Measurements from ENCODE around the gene B4GALNT2. TPM values are rescaled to one million over a fixed set of nuclear protein-coding genes. Genes with fewer than 3 reads are reported as not detected.
A peak's percentile ranks its signal among the peaks of the same experiment; 100 is the strongest.

The B4GALNT2 gene
- total RNA-seq, 1 donor from 2014 or later: not detected

- Mint-ChIP-seq H3K36me3 (ENCODE audit: low read depth) (peaks cover 40% of the 10 kb centered on the region), H3K4me3 (ENCODE audit: low read depth) (peak overlapping the region; percentile 64), H3K9me3 (no peaks in the 10 kb centered on the region), H3K4me1 (ENCODE audit: low read depth) (peaks cover 32% of the 10 kb centered on the region), H3K27ac (no peak overlapping the region), H3K27me3 (ENCODE audit: low read depth) (peaks cover 23% of the 10 kb centered on the region)
- intact Hi-C loops (cut with micrococcal nuclease): no loop called here
- peak; percentile 52 for DNase-seq (ENCODE audit: low spot score)
These were observed 91.1 kb downstream of the B4GALNT2 start for GRCh38 chr17:49223517-49224197.

GRCh38 chr17:49224198-49224996, 91.8 kb downstream of the B4GALNT2 start:
- H3K27ac Mint-ChIP-seq: no peak overlapping the region
- H3K4me3 Mint-ChIP-seq (ENCODE audit: low read depth): peak overlapping the region; percentile 33
- H3K9me3 Mint-ChIP-seq: no peaks in the 10 kb centered on the region

GRCh38 chr17:49224997-49225337, 92.4 kb downstream of the B4GALNT2 start:
- DNase-seq (ENCODE audit: low spot score): no peak
- Mint-ChIP-seq H3K4me1 (ENCODE audit: low read depth) (peaks cover 25% of the 10 kb centered on the region), H3K27ac (no peak overlapping the region)

More at GRCh38 chr17:49224198-49224996, 91.8 kb downstream of the B4GALNT2 start:
- peaks cover 25% of the 10 kb centered on the region for H3K4me1 Mint-ChIP-seq (ENCODE audit: low read depth)
- H3K27me3 Mint-ChIP-seq (ENCODE audit: low read depth): peaks cover 28% of the 10 kb centered on the region
- H3K36me3 Mint-ChIP-seq (ENCODE audit: low read depth): peaks cover 32% of the 10 kb centered on the region
- peak; percentile 49 for DNase-seq (ENCODE audit: low spot score)
- intact Hi-C loops (cut with micrococcal nuclease): no loop called here

GRCh38 chr17:49225554-49226236, 93.1 kb downstream of the B4GALNT2 start:
- Mint-ChIP-seq H3K9me3 (no peaks in the 10 kb centered on the region), H3K36me3 (ENCODE audit: low read depth) (peaks cover 22% of the 10 kb centered on the region), H3K27ac (no peak overlapping the region), H3K4me3 (ENCODE audit: low read depth) (no peak overlapping the region), H3K27me3 (ENCODE audit: low read depth) (peaks cover 33% of the 10 kb centered on the region), H3K4me1 (ENCODE audit: low read depth) (peaks cover 22% of the 10 kb centered on the region)
- intact Hi-C loops (cut with micrococcal nuclease): no loop called here
- DNase-seq (ENCODE audit: low spot score): no peak

More at GRCh38 chr17:49224997-49225337, 92.4 kb downstream of the B4GALNT2 start:
- intact Hi-C loops (cut with micrococcal nuclease): no loop called here
- H3K27me3 Mint-ChIP-seq (ENCODE audit: low read depth): peaks cover 33% of the 10 kb centered on the region
- peak overlapping the region; percentile 17 for H3K4me3 Mint-ChIP-seq (ENCODE audit: low read depth)
- H3K36me3 Mint-ChIP-seq (ENCODE audit: low read depth): peaks cover 27% of the 10 kb centered on the region
- no peaks in the 10 kb centered on the region for H3K9me3 Mint-ChIP-seq

Other genes with a start within 250 kb of the B4GALNT2 start
- 153 and 156 TPM in 2 replicates for gene ATP5MC1, start 240.0 kb upstream of the B4GALNT2 start, total RNA-seq
- gene UBE2Z, start 224.4 kb upstream of the B4GALNT2 start, total RNA-seq: 81.3 and 85.2 TPM in 2 replicates
- 145 and 152 TPM in 2 replicates for gene SNF8, start 187.9 kb upstream of the B4GALNT2 start, total RNA-seq
- not detected in 2 replicates for gene GIP, start 164.2 kb upstream of the B4GALNT2 start, total RNA-seq
- 0.09 and 0.32 TPM in 2 replicates for gene IGF2BP1, start 135.4 kb upstream of the B4GALNT2 start, total RNA-seq
- 16.8 and 17.1 TPM in 2 replicates for gene GNGT2, start 77.8 kb downstream of the B4GALNT2 start, total RNA-seq
- gene ABI3, start 77.9 kb downstream of the B4GALNT2 start, total RNA-seq: 28.5 and 30.0 TPM in 2 replicates
- gene PHOSPHO1, start 98.0 kb downstream of the B4GALNT2 start, total RNA-seq: not detected in 2 replicates
- gene ZNF652, start 229.5 kb downstream of the B4GALNT2 start, total RNA-seq: 4.3 and 5.4 TPM in 2 replicates